Muscle layer of colon (tissue), 2 donors: ENCODE data around the gene PPEF1.
"Not testable (repeated sequence)": the region's sequence is repeated elsewhere in the genome, so short reads cannot be mapped to it uniquely, and the experiment has no call there.

Source experiments
- H3K27ac ChIP-seq: one replicate; pipeline ENCODE4 v1.7.0; 2013; ENCODE audit warnings: low read depth, mild to moderate bottlenecking, low read length, moderate library complexity
- H3K27me3 ChIP-seq, 2 donors: one replicate each; pipeline ENCODE4 v1.7.0; 2013; ENCODE audit warnings: low read length in 2 of 2, mild to moderate bottlenecking in 2 of 2; ENCODE audit not compliant: insufficient read depth in 2 of 2, control insufficient read depth in 1 of 2
- H3K36me3 ChIP-seq: one replicate; pipeline ENCODE4 v1.7.0; 2013; ENCODE audit warnings: mild to moderate bottlenecking, low read length; ENCODE audit not compliant: insufficient read depth
- H3K4me1 ChIP-seq: one replicate; pipeline ENCODE4 v1.7.0; 2013; ENCODE audit warnings: mild to moderate bottlenecking, low read length; ENCODE audit not compliant: insufficient read depth
- H3K4me3 ChIP-seq, 2 donors: one replicate each; pipeline ENCODE4 v1.7.0; 2013; ENCODE audit warnings: low read length in 2 of 2, low read depth in 1 of 2, mild to moderate bottlenecking in 1 of 2, moderate library complexity in 1 of 2
- H3K9ac ChIP-seq: one replicate; pipeline ENCODE4 v1.7.0; 2013; ENCODE audit warnings: low read length
- H3K9me3 ChIP-seq: one replicate; pipeline ENCODE4 v1.7.0; 2013; ENCODE audit warnings: mild to moderate bottlenecking, low read length
- donor health status: abdominal sarcoma.
- donor health status: Adenocarcinoma of cecum.

PPEF1 gene

GRCh38 chrX:18709833-18710232 is 2.4 kb downstream of the PPEF1 start:
- no peak overlapping the region for H3K9ac ChIP-seq
- H3K4me3 ChIP-seq: no peak overlapping the region
- no peak overlapping the region for H3K27ac ChIP-seq
- H3K36me3 ChIP-seq: no peaks in the 10 kb centered on the region
- H3K4me1 ChIP-seq: no peaks in the 10 kb centered on the region
- H3K9me3 ChIP-seq: no peaks in the 10 kb centered on the region
- peaks cover 0 to 5% of the 10 kb centered on the region in 2 donors for H3K27me3 ChIP-seq

GRCh38 chrX:18714910-18715309 is 7.5 kb downstream of the PPEF1 start:
- Histone ChIP-seq H3K27me3 (no peaks in the 10 kb centered on the region), H3K27ac (no peak overlapping the region), H3K36me3 (no peaks in the 10 kb centered on the region), H3K4me3 (no peak overlapping the region), H3K9me3 (no peaks in the 10 kb centered on the region), H3K4me1 (no peaks in the 10 kb centered on the region), H3K9ac (no peak overlapping the region)

GRCh38 chrX:18719852-18720251 is 12.4 kb downstream of the PPEF1 start:
- no peaks in the 10 kb centered on the region for H3K36me3 ChIP-seq
- no peaks in the 10 kb centered on the region for H3K27me3 ChIP-seq
- no peak overlapping the region for H3K9ac ChIP-seq
- no peak overlapping the region for H3K4me3 ChIP-seq
- H3K9me3 ChIP-seq: no peaks in the 10 kb centered on the region
- H3K4me1 ChIP-seq: no peaks in the 10 kb centered on the region
- no peak overlapping the region for H3K27ac ChIP-seq

GRCh38 chrX:18721683-18722499 is 14.4 kb downstream of the PPEF1 start:
- no peak overlapping the region for H3K4me3 ChIP-seq

GRCh38 chrX:18722500-18723071 is 15.1 kb downstream of the PPEF1 start:
- no peaks in the 10 kb centered on the region for H3K36me3 ChIP-seq
- H3K9ac ChIP-seq: no peak overlapping the region
- H3K27ac ChIP-seq: no peak overlapping the region
- H3K4me3 ChIP-seq: no peak overlapping the region
- H3K4me1 ChIP-seq: no peaks in the 10 kb centered on the region
- H3K9me3 ChIP-seq: no peaks in the 10 kb centered on the region
- no peaks in the 10 kb centered on the region for H3K27me3 ChIP-seq

More at GRCh38 chrX:18721683-18722499, 14.4 kb downstream of the PPEF1 start:
- Histone ChIP-seq H3K9ac (no peak overlapping the region), H3K9me3 (no peaks in the 10 kb centered on the region), H3K27me3 (no peaks in the 10 kb centered on the region), H3K27ac (no peak overlapping the region), H3K4me1 (no peaks in the 10 kb centered on the region), H3K36me3 (no peaks in the 10 kb centered on the region)

GRCh38 chrX:18725310-18725943 is 18.0 kb downstream of the PPEF1 start:
- Histone ChIP-seq H3K4me1 (no peaks in the 10 kb centered on the region), H3K9me3 (no peaks in the 10 kb centered on the region), H3K27me3 (no peaks in the 10 kb centered on the region), H3K27ac (no peak overlapping the region), H3K9ac (no peak overlapping the region), H3K36me3 (no peaks in the 10 kb centered on the region), H3K4me3 (no peak overlapping the region)

- Histone ChIP-seq H3K27me3 (no peaks in the 10 kb centered on the region), H3K27ac (no peak overlapping the region), H3K4me3 (no peak overlapping the region), H3K4me1 (no peaks in the 10 kb centered on the region), H3K36me3 (no peaks in the 10 kb centered on the region), H3K9ac (no peak overlapping the region), H3K9me3 (no peaks in the 10 kb centered on the region)
These were observed 25.8 kb downstream of the PPEF1 start for GRCh38 chrX:18733287-18733686.

GRCh38 chrX:18739609-18740008 is 32.2 kb downstream of the PPEF1 start:
- not testable (repeated sequence) for H3K9ac ChIP-seq, H3K27ac ChIP-seq, H3K9me3 ChIP-seq, H3K4me3 ChIP-seq, H3K27me3 ChIP-seq, H3K4me1 ChIP-seq, H3K36me3 ChIP-seq

- Histone ChIP-seq H3K9me3 (no peaks in the 10 kb centered on the region), H3K36me3 (no peaks in the 10 kb centered on the region), H3K9ac (no peak overlapping the region), H3K27me3 (no peaks in the 10 kb centered on the region), H3K4me3 (no peak overlapping the region), H3K4me1 (no peaks in the 10 kb centered on the region), H3K27ac (no peak overlapping the region)
These were observed 41.1 kb downstream of the PPEF1 start for GRCh38 chrX:18748499-18748898.

- H3K9ac ChIP-seq: no peak overlapping the region
- no peaks in the 10 kb centered on the region for H3K4me1 ChIP-seq
- no peak overlapping the region for H3K4me3 ChIP-seq
- H3K27ac ChIP-seq: no peak overlapping the region
- no peaks in the 10 kb centered on the region for H3K9me3 ChIP-seq
- peaks cover 0 to 3% of the 10 kb centered on the region in 2 donors for H3K27me3 ChIP-seq
- H3K36me3 ChIP-seq: no peaks in the 10 kb centered on the region
These were observed 46.2 kb downstream of the PPEF1 start for GRCh38 chrX:18753631-18754030.

- no peaks in the 10 kb centered on the region for H3K4me1 ChIP-seq
- H3K27ac ChIP-seq: no peak overlapping the region
- H3K9me3 ChIP-seq: no peaks in the 10 kb centered on the region
These were observed 48.2 kb downstream of the PPEF1 start for GRCh38 chrX:18755651-18756050.

More at GRCh38 chrX:18755651-18756050, 48.2 kb downstream of the PPEF1 start:
- no peak overlapping the region for H3K4me3 ChIP-seq
- no peak overlapping the region for H3K9ac ChIP-seq
- no peaks in the 10 kb centered on the region for H3K36me3 ChIP-seq
- peaks cover 0 to 3% of the 10 kb centered on the region in 2 donors for H3K27me3 ChIP-seq
